ENCODE measurements around the gene VWDE. TPM values are rescaled to one million over a fixed set of nuclear protein-coding genes. Genes with fewer than 3 reads are reported as not detected.
"Not testable (repeated sequence)": the region's sequence is repeated elsewhere in the genome, so short reads cannot be mapped to it uniquely, and the experiment has no call there.

Gene VWDE
- total RNA-seq, 1 experiment from 2014 or later, result 13.7 TPM

GRCh38 chr7:12397671-12398070 is 6.0 kb downstream of the VWDE start:
- no TSS peak for BruUV-seq (replicated peaks)
- H4K20me1 ChIP-seq (ENCODE audit: insufficient read depth), result no peaks in the 10 kb centered on the region
- H3K27ac ChIP-seq (ENCODE audit: low read depth, low read length), result no peak overlapping the region
- RAD21 ChIA-PET (ENCODE audit: low non-redundant PET in 1 of 2, low total read pairs in 2 of 2, uncharacterized antibody in 2 of 2, unreplicated experiment in 2 of 2), result no interaction called here
- no peak overlapping the region for H3K4me3 ChIP-seq (replicated peaks in 1 of 2; ENCODE audit: low read depth in 1 of 2, low read length in 2 of 2)
- H3K4me1 ChIP-seq (ENCODE audit: control insufficient read depth in 1 of 2, insufficient read depth in 2 of 2, low read length in 2 of 2), result peaks cover 4 to 5% of the 10 kb centered on the region in 2 experiments; a peak in 3 of 4 replicates
- no peaks in the 10 kb centered on the region for H3K9me2 ChIP-seq (ENCODE audit: insufficient read depth)
- DNase-seq (ENCODE audit: low read depth, low spot score) (no peak), ATAC-seq (no peak)
- POLR2A ChIA-PET, result no interaction called here
- peaks cover 0 to 5% of the 10 kb centered on the region in 2 experiments; a peak in 1 of 4 replicates for H3K36me3 ChIP-seq (ENCODE audit: control insufficient read depth in 1 of 2, insufficient read depth in 2 of 2, low read length in 2 of 2)
- H3K9me3 ChIP-seq (ENCODE audit: control insufficient read depth in 1 of 2, insufficient read depth in 1 of 2, low read depth in 1 of 2, low read length in 2 of 2), result peaks cover 6 to 15% of the 10 kb centered on the region in 2 experiments; a peak in 1 of 4 replicates
- intact Hi-C loops (cut with micrococcal nuclease), result no loop called here
- H3K27me3 ChIP-seq (ENCODE audit: insufficient read depth, low read length), result no peaks in the 10 kb centered on the region
- CTCF ChIA-PET, result no interaction called here
- no peak overlapping the region for H3K4me2 ChIP-seq (ENCODE audit: low read length)
- H2AFZ ChIP-seq (ENCODE audit: low read depth, low read length, poor library complexity, severe bottlenecking), result no peak overlapping the region
- H3K9ac ChIP-seq (ENCODE audit: low read length), result no peak overlapping the region
- TF ChIP-seq EZH2 (IDR thresholded peaks at IDR 0.05) (no peak), ATF3 (IDR thresholded peaks at IDR 0.05) (no peak), POLR2A (IDR thresholded peaks at IDR 0.05; ENCODE audit: borderline replicate concordance, extremely low read depth, insufficient read depth, insufficient read length) (no peak), MAX (IDR thresholded peaks at IDR 0.05) (no peak), CBX3 (IDR thresholded peaks at IDR 0.05; ENCODE audit: low read depth) (no peak), SP1 (IDR thresholded peaks at IDR 0.05; ENCODE audit: low read depth) (no peak), ZNF274 (IDR thresholded peaks at IDR 0.05; ENCODE audit: low read depth, low read length) (no peak), SRF (IDR thresholded peaks at IDR 0.05; ENCODE audit: low read depth) (no peak), SIN3A (IDR thresholded peaks at IDR 0.05; ENCODE audit: low read depth) (no peak), ELF1 (IDR thresholded peaks at IDR 0.05; ENCODE audit: borderline replicate concordance, low read depth) (no peak), FOSL1 (IDR thresholded peaks at IDR 0.05; ENCODE audit: low read depth) (no peak), YY1 (IDR thresholded peaks at IDR 0.05; ENCODE audit: extremely low read depth, insufficient replicate concordance, low read depth, low read length) (no peak), CEBPB (IDR thresholded peaks at IDR 0.05; ENCODE audit: low read depth) (no peak), TCF7L2 (IDR thresholded peaks at IDR 0.05; ENCODE audit: borderline replicate concordance, extremely low read depth, insufficient read depth, insufficient read length) (no peak), JUND (IDR thresholded peaks at IDR 0.05) (no peak)
- peaks cover 84% of the 10 kb centered on the region for H3K79me2 ChIP-seq (ENCODE audit: insufficient read depth, low read length)

- H2AFZ ChIP-seq (ENCODE audit: low read depth, low read length, poor library complexity, severe bottlenecking); BruUV-seq (replicated peaks); ATAC-seq; POLR2A ChIA-PET; H3K9ac ChIP-seq (ENCODE audit: low read length); H3K27me3 ChIP-seq (ENCODE audit: insufficient read depth, low read length); H3K36me3 ChIP-seq (ENCODE audit: control insufficient read depth in 1 of 2, insufficient read depth in 2 of 2, low read length in 2 of 2); H3K4me1 ChIP-seq (ENCODE audit: control insufficient read depth in 1 of 2, insufficient read depth in 2 of 2, low read length in 2 of 2); DNase-seq (ENCODE audit: low read depth, low spot score); H4K20me1 ChIP-seq (ENCODE audit: insufficient read depth); RAD21 ChIA-PET (ENCODE audit: low non-redundant PET in 1 of 2, low total read pairs in 2 of 2, uncharacterized antibody in 2 of 2, unreplicated experiment in 2 of 2); H3K4me2 ChIP-seq (ENCODE audit: low read length); H3K4me3 ChIP-seq (replicated peaks in 1 of 2; ENCODE audit: low read depth in 1 of 2, low read length in 2 of 2); H3K27ac ChIP-seq (ENCODE audit: low read depth, low read length); H3K9me2 ChIP-seq (ENCODE audit: insufficient read depth); intact Hi-C loops (cut with micrococcal nuclease); CTCF ChIA-PET: not testable (repeated sequence)
- H3K9me3 ChIP-seq (ENCODE audit: control insufficient read depth in 1 of 2, insufficient read depth in 1 of 2, low read depth in 1 of 2, low read length in 2 of 2), result peaks cover 6 to 15% of the 10 kb centered on the region in 2 experiments; a peak in 1 of 4 replicates
- peaks cover 78% of the 10 kb centered on the region for H3K79me2 ChIP-seq (ENCODE audit: insufficient read depth, low read length)
Measured at GRCh38 chr7:12396670-12397069, 7.0 kb downstream of the VWDE start.
